Cardiac fibroblast (primary cell): ENCODE results near the gene LEKR1.

Experiments
- DNase-seq, 2 donors: peaks; one replicate each; pipeline versions ENCODE4 v3.0.0 to v3.0.0-alpha.2; 2010; ENCODE audit warnings: low read depth in 2 of 2
- H3K4me3 ChIP-seq, 2 donors: replicated peaks in 1 of 2; 1 replicate in 1 of 2; 2 replicates in 1 of 2; pipeline ENCODE4 v1.5.1; 2011; ENCODE audit warnings: low read depth in 2 of 2, low read length in 2 of 2, mild to moderate bottlenecking in 2 of 2, moderate library complexity in 1 of 2
- TF ChIP-seq, protein P1 (sequence below): IDR thresholded peaks from one replicate; pipeline ENCODE4 v1.5.1; 2011; ENCODE audit warnings: low read depth, mild to moderate bottlenecking, low read length, inconsistent platforms

The LEKR1 gene

GRCh38 chr3:157051055-157051454 is 224.9 kb downstream of the LEKR1 start:
- H3K4me3 ChIP-seq, result no peak overlapping the region
- no peak for DNase-seq
- TF ChIP-seq, protein P1, sequence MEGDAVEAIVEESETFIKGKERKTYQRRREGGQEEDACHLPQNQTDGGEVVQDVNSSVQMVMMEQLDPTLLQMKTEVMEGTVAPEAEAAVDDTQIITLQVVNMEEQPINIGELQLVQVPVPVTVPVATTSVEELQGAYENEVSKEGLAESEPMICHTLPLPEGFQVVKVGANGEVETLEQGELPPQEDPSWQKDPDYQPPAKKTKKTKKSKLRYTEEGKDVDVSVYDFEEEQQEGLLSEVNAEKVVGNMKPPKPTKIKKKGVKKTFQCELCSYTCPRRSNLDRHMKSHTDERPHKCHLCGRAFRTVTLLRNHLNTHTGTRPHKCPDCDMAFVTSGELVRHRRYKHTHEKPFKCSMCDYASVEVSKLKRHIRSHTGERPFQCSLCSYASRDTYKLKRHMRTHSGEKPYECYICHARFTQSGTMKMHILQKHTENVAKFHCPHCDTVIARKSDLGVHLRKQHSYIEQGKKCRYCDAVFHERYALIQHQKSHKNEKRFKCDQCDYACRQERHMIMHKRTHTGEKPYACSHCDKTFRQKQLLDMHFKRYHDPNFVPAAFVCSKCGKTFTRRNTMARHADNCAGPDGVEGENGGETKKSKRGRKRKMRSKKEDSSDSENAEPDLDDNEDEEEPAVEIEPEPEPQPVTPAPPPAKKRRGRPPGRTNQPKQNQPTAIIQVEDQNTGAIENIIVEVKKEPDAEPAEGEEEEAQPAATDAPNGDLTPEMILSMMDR, result no peak

- H3K4me3 ChIP-seq, result no peak overlapping the region
- DNase-seq, result no peak
- TF ChIP-seq, protein P1, result no peak
These were observed 225.4 kb downstream of the LEKR1 start for GRCh38 chr3:157051591-157051990.

- TF ChIP-seq, protein P1, result no peak
- no peak for DNase-seq
- H3K4me3 ChIP-seq, result no peak overlapping the region
These were observed 229.9 kb downstream of the LEKR1 start for GRCh38 chr3:157056035-157056434.

DNA sequence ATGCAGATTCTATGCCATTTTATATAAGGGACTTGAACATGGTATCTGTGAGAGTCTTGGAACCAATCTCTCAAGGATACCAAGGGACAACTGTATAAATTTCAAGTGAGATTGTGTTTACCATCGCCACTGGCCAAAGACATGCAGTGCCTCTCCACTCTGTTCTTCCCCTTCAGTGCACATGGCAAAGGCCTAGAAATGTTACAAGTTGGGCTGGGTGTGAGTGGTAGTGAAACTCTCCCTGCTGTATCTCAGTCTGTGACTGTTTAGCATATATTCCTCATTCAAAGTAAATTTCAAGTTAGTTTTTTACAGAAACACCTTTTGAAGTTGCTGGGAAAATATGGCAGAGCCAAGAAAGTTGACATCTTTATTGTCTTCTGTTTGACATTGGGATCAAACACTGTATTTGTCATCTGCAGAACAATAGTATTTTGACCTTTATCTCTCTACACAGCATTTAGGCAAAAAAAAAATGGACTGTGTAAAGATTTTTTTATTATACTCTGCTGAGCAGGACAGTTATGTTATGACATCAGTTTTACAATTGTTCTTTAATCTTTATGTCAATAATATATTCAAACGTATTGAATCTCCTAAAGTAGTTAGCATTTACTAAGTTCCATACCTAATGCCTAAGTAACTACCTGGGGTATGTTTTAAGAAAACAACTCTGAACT is 232.4 kb downstream of the LEKR1 start:
- H3K4me3 ChIP-seq, result no peak overlapping the region
- DNase-seq, result no peak

DNA sequence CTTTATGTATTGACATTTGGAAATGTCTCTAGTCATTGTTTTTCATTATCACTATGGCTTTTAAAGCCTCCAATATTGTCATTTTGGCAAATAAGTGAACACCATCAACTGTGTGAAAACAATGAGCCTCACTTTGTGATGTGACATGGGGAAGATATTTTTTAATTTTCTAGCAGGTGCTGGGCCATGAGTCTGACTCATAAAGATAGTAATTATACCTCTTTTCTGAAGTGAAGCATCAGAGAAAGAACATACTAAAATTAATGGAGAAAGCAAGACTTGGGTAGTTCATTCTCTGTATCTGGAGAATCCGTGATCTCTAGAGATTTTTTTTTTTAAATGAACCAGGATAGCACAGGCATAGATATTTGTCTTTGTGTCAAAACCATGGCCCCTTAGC is 233.0 kb downstream of the LEKR1 start:
- TF ChIP-seq, protein P1, result no peak
- no peak for DNase-seq
- no peak overlapping the region for H3K4me3 ChIP-seq

More for the DNA sequence above, 232.4 kb downstream of the LEKR1 start:
- TF ChIP-seq, protein P1, result no peak

DNA sequence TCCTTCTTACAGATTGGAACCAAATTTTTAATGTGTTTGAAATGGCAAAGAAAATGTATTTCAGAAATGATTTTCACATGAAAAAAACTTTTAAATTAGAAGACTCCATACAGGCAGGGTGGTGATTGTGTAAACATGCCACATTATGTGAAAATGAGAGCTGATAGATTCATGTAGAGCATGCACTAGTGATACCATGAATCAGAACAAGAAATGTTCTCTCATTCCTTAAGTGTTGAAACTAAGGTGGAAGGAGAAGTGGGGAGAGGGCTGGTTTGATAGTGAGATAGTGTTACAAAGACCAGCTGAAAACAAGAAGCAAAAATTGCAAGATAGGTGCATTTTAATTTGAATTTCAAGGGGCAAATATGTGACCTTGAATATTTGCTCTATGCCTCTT is 233.5 kb downstream of the LEKR1 start:
- H3K4me3 ChIP-seq, result no peak overlapping the region
- DNase-seq, result no peak
- TF ChIP-seq, protein P1, result no peak

GRCh38 chr3:157061265-157061664 is 235.1 kb downstream of the LEKR1 start:
- no peak overlapping the region for H3K4me3 ChIP-seq
- DNase-seq, result no peak
- TF ChIP-seq, protein P1, result no peak
